ENCODE measurements around the gene CAPN12. TPM values are rescaled to one million over a fixed set of nuclear protein-coding genes. Genes with fewer than 3 reads are reported as not detected.

Gene CAPN12
- total RNA-seq, 1 donor from 2014 or later, result 18.2 TPM

- no peak for ATAC-seq
- Histone ChIP-seq H3K4me1 (peaks cover 78% of the 10 kb centered on the region), H3K27ac (peak overlapping the region; percentile 41), H3K9me3 (no peaks in the 10 kb centered on the region), H3K36me3 (peaks cover 98% of the 10 kb centered on the region), H3K27me3 (ENCODE audit: low read depth) (no peaks in the 10 kb centered on the region), H3K4me3 (no peak overlapping the region)
- no peak for DNase-seq
- intact Hi-C loops (cut with DNase I), result no loop called here
- TF ChIP-seq CTCF (IDR thresholded peaks at IDR 0.05), result no peak
Measured at GRCh38 chr19:38708413-38709024, 35.8 kb downstream of the CAPN12 start.

- H3K4me3 ChIP-seq, result no peak overlapping the region
- no peaks in the 10 kb centered on the region for H3K9me3 ChIP-seq
- TF ChIP-seq CTCF (IDR thresholded peaks at IDR 0.05), result no peak
- H3K4me1 ChIP-seq, result peaks cover 69% of the 10 kb centered on the region
- intact Hi-C loops (cut with DNase I), result no loop called here
- peaks cover 100% of the 10 kb centered on the region for H3K36me3 ChIP-seq
- DNase-seq, result peak; percentile 74
- H3K27me3 ChIP-seq (ENCODE audit: low read depth), result no peaks in the 10 kb centered on the region
- peak; percentile 16 to 38 for ATAC-seq
- peak overlapping the region; percentile 47 for H3K27ac ChIP-seq
Measured at GRCh38 chr19:38707512-38708114, 36.7 kb downstream of the CAPN12 start.

GRCh38 chr19:38706792-38707511, 37.3 kb downstream of the CAPN12 start:
- peak overlapping the region; percentile 47 for H3K27ac ChIP-seq
- no peak for DNase-seq
- ATAC-seq, result no peak
- no peaks in the 10 kb centered on the region for H3K27me3 ChIP-seq (ENCODE audit: low read depth)
- TF ChIP-seq CTCF (IDR thresholded peaks at IDR 0.05), result no peak
- no peak overlapping the region for H3K4me3 ChIP-seq
- H3K36me3 ChIP-seq, result peaks cover 100% of the 10 kb centered on the region
- H3K9me3 ChIP-seq, result no peaks in the 10 kb centered on the region
- intact Hi-C loops (cut with DNase I), result no loop called here
- H3K4me1 ChIP-seq, result peaks cover 70% of the 10 kb centered on the region

- Histone ChIP-seq H3K9me3 (no peaks in the 10 kb centered on the region), H3K27ac (peak overlapping the region; percentile 47), H3K27me3 (ENCODE audit: low read depth) (no peaks in the 10 kb centered on the region), H3K36me3 (peaks cover 100% of the 10 kb centered on the region), H3K4me1 (peaks cover 70% of the 10 kb centered on the region), H3K4me3 (no peak overlapping the region)
- ATAC-seq, result no peak
- intact Hi-C loops (cut with DNase I), result no loop called here
- no peak for TF ChIP-seq CTCF (IDR thresholded peaks at IDR 0.05)
- no peak for DNase-seq
Measured at GRCh38 chr19:38705197-38706019, 38.9 kb downstream of the CAPN12 start.

- no peak for ATAC-seq
- peak overlapping the region; percentile 36 for H3K27ac ChIP-seq
- H3K27me3 ChIP-seq (ENCODE audit: low read depth), result no peaks in the 10 kb centered on the region
- intact Hi-C loops (cut with DNase I), result no loop called here
- H3K4me3 ChIP-seq, result no peak overlapping the region
- no peak for DNase-seq
- H3K4me1 ChIP-seq, result peaks cover 72% of the 10 kb centered on the region
- TF ChIP-seq CTCF (IDR thresholded peaks at IDR 0.05), result no peak
- H3K36me3 ChIP-seq, result peaks cover 95% of the 10 kb centered on the region
- no peaks in the 10 kb centered on the region for H3K9me3 ChIP-seq
Measured at GRCh38 chr19:38704488-38705026, 39.7 kb downstream of the CAPN12 start.

All from lower lobe of right lung (tissue), 2 donors.